GM12872 (cell line): ENCODE data around the gene PEAK1.

Experiments used
- CTCF ChIP-seq: IDR thresholded peaks from 3 replicates; pipeline ENCODE4 v1.5.1; 2011; ENCODE audit warnings: low read depth, mild to moderate bottlenecking, low read length, moderate library complexity; ENCODE audit not compliant: insufficient read depth

Gene PEAK1

GRCh38 chr15:77123854-77124253, 296.1 kb downstream of the PEAK1 start:
- TF ChIP-seq CTCF, result no peak

DNA sequence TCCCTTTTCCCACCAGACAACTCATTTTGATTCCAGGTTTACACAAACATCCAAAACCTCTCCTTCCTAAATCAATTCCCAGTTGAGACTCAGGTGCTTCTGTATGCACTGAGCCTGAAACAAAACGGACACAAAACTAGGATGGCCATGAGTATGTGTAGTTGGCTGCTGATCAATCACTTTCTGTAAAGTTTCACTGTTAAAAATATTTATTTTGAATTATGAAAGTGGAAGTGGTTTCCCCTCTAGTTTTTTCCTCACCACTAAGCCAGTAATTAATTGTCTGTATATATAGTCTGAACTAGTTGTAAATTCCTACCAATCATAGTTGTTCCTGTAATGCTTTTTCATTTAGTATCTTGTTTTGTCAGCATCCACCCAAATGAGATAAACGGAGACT, 297.3 kb downstream of the PEAK1 start:
- no peak for TF ChIP-seq CTCF

DNA sequence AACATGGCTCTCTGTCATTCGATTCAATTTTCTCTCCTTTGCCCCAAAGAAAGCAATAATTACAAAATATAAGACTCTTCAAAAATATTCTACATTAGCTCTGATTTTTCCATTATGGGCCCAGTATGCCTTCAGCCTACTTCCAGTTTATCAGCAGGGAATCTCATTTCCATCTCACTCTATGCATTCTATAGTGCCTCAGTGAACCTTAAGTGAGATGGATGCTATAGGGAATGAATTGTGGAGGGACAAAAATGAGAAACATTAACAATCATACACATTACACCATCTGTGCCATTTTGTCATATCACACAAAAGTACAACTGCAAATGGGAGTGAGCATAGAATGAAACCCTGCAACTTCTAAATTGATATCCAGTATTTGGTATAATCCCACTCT, 298.3 kb downstream of the PEAK1 start:
- TF ChIP-seq CTCF, result no peak

GRCh38 chr15:77120576-77120975, 299.3 kb downstream of the PEAK1 start:
- no peak for TF ChIP-seq CTCF

GRCh38 chr15:77119446-77119845, 300.5 kb downstream of the PEAK1 start:
- TF ChIP-seq CTCF, result no peak

GRCh38 chr15:77118882-77119321, 301.0 kb downstream of the PEAK1 start:
- TF ChIP-seq CTCF, result peak; percentile 77

GRCh38 chr15:77115179-77115578, 304.7 kb downstream of the PEAK1 start:
- no peak for TF ChIP-seq CTCF
